D721Med (cell line): ENCODE results near the gene MAPK1IP1L.
"Not testable (repeated sequence)": the region's sequence is repeated elsewhere in the genome, so short reads cannot be mapped to it uniquely, and the experiment has no call there.

Source experiments
- DNase-seq: peaks from one replicate; pipeline ENCODE4 v3.0.0; 2011; ENCODE audit warnings: low spot score; ENCODE audit not compliant: insufficient read length
- FAIRE-seq: peaks from 2 replicates; lab custom pipeline; 2011; peaks lifted over from hg19 to GRCh38; lab: Jason Lieb, UNC
- TF ChIP-seq, protein P1 (sequence below): IDR thresholded peaks from 2 replicates; pipeline ENCODE4 v1.5.1; 2012; ENCODE audit warnings: mild to moderate bottlenecking, control low read depth; ENCODE audit not compliant: insufficient read depth; ENCODE audit errors: missing control alignments

The MAPK1IP1L gene

GRCh38 chr14:55026793-55027561 lies 24.5 kb upstream of the MAPK1IP1L start, which contains the start of the genes SOCS4 and WDHD1:
Gene SOCS4, plus strand, starts transcription at chr14:55027236. Its CDS starts 15,806 bp downstream, at chr14:55043042.
Gene WDHD1, minus strand, starts transcription at chr14:55027099. Its CDS starts 312 bp downstream, at chr14:55026787.
- TF ChIP-seq, protein P1, sequence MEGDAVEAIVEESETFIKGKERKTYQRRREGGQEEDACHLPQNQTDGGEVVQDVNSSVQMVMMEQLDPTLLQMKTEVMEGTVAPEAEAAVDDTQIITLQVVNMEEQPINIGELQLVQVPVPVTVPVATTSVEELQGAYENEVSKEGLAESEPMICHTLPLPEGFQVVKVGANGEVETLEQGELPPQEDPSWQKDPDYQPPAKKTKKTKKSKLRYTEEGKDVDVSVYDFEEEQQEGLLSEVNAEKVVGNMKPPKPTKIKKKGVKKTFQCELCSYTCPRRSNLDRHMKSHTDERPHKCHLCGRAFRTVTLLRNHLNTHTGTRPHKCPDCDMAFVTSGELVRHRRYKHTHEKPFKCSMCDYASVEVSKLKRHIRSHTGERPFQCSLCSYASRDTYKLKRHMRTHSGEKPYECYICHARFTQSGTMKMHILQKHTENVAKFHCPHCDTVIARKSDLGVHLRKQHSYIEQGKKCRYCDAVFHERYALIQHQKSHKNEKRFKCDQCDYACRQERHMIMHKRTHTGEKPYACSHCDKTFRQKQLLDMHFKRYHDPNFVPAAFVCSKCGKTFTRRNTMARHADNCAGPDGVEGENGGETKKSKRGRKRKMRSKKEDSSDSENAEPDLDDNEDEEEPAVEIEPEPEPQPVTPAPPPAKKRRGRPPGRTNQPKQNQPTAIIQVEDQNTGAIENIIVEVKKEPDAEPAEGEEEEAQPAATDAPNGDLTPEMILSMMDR: peak; percentile 18
- FAIRE-seq (no peak), DNase-seq (peak; percentile 56)

DNA sequence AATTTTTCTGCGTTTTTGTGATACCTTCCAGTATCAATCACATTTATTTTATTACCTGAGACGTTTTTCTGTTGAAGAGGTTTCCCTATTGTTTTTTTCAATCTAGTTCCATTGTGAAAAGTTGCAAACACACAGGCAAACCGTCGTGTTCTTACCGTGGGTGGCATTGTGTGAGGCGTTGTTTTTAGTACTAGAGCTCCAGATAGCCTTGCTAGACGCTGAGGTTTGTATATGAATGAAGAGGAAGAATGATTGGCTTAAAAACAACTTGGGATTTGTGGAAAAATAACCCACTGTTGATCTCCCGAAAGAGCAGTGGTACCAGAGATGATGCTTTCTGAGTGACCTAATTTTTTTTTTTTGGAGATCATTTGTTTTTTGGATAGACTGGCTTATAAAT lies 23.4 kb upstream of the MAPK1IP1L start:
- FAIRE-seq: no peak
- no peak for DNase-seq
- TF ChIP-seq, protein P1: no peak

DNA sequence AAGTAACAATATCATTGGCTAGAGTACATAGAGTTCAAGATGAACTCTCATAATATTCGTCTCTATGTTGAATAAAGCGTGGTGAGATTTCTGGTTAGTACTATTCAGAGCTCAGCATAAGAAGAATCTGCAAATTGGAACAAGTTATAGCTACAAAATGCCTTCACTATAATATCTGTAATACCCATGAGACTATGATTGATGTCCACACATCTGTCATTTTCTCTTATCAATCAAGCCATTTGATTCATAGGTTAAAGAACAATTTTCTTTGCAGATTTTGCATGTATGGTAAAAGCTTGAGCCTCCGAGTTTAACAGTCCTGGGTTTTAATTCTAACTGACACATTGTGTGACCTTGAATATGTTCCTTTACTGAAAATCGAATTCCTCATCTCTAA lies 23.0 kb upstream of the MAPK1IP1L start:
- TF ChIP-seq, protein P1: no peak
- no peak for FAIRE-seq

DNA sequence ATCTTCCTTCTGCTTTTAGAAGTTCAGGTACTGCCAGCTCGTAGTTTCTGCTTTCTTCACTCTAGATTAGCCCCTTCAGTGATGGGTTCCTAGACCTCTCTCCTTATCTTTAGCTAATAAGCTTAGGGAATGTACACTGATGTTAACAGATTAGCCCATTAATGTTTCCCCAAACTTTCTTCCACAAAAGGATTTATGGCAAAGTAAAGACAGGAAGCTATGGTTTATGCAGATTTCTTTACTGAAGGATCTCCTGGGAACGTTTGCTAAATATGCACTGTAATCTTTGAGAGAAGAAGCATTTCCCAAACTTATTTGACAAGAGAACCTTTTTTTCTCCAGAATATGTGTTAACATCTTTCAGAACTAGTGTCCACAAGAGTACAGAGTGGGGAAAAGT lies 20.3 kb upstream of the MAPK1IP1L start:
- peak; percentile 88 for FAIRE-seq

More for the DNA sequence above, 23.0 kb upstream of the MAPK1IP1L start:
- DNase-seq: no peak

DNA sequence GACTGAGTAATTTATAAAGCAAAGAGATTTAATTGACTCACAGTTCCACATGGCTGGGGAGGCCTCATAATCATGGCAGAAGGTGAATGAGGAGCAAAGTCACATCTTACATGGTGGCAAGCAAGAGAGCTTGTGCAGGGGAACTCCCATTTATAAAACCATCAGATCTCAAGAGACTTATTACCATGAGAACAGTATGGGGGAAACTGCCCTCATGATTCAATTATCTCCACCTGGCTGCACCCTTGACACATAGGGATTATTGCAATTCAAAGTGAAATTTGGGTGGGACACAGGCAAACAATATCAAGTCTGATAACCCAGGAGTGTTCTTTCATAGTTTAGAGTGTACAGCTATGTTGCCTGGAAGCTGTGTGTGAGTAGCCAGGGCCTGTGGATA lies 13.5 kb upstream of the MAPK1IP1L start:
- FAIRE-seq, DNase-seq: not testable (repeated sequence)

More for the DNA sequence above, 20.3 kb upstream of the MAPK1IP1L start:
- DNase-seq: no peak
- TF ChIP-seq, protein P1: no peak

DNA sequence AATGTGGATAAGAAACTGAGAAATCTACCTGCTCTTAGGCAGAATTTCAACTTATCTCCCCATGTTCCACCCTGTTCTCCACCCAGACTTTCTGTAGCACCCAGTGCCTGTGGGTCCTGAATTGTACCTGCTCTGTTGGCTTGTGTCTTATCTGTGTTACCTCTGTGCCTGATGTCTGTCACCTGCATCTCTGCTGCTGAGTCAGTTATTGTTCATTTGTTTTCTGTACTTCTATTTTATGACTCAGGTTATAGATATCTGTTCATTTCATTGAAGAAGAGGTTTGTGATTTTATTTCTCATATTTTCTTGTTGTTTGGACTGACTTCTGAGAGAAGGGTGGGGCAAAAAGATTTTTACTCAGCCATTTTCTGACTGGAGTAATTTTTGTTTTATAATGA lies 12.7 kb upstream of the MAPK1IP1L start:
- DNase-seq: no peak
- FAIRE-seq: no peak
- TF ChIP-seq, protein P1: no peak

DNA sequence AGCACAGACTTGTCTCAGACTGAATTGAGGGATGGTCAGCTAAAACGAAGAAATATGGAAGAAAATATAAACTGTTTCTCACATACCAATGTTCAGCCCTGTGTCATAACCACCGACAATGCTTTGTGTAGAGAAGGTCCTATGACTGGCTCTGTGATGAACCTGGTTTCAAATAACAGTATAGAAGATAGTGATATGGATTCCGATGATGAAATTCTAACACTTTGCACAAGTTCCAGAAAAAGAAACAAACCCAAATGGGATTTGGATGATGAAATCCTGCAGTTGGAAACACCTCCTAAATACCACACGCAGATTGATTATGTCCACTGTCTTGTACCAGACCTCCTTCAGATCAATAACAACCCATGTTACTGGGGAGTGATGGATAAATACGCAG lies 7.9 kb upstream of the MAPK1IP1L start:
- FAIRE-seq (no peak), DNase-seq (no peak)
- TF ChIP-seq, protein P1: no peak
